ENCODE measurements around the gene CDH2.
"Not testable (repeated sequence)": the region's sequence is repeated elsewhere in the genome, so short reads cannot be mapped to it uniquely, and the experiment has no call there.

The CDH2 gene

GRCh38 chr18:27922780-27923179 lies 254.2 kb downstream of the CDH2 start:
- H3K4me3 ChIP-seq (ENCODE audit: low read depth, low read length) = no peak overlapping the region

DNA sequence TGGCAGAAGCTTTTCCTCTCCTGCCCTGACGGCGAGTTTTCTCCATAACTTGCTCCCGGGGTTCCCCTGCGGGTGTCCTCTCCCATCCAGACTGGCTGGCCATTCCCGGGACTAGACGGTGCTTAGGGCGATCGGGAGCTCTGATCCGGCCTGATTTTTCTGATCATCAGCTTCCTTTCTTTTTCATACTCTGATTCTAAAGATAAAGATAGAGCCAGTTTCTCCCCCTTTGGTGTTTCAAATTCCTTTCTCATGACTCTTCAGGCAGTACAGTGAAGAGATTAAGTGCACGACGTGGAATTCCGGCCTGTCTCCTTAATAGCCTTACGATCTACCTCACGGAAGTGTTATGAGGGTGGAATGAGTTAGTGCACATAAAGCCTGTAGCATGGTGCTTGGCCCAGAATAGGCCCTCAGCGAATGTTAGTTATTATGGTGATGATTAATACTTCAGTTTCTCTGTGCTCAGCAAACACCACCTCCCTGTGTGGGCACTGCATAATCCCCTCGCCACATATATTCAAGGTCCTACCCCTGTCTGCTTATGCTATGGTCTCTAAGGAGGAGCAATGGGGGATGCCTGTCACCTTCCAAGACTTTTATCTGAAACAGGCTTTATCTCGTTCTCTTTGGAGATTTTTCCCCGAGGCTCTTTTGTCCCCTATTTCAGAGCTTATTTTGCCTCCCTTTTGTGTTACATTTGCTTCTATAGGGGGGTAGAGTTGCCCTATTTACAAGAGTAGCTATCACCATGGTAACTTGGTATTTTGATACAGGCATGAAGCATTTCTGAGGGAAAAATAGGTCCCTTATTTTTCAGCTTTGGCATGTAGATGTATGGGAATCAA lies 254.8 kb downstream of the CDH2 start:
- no peak overlapping the region for H3K4me3 ChIP-seq (ENCODE audit: low read depth, low read length)

DNA sequence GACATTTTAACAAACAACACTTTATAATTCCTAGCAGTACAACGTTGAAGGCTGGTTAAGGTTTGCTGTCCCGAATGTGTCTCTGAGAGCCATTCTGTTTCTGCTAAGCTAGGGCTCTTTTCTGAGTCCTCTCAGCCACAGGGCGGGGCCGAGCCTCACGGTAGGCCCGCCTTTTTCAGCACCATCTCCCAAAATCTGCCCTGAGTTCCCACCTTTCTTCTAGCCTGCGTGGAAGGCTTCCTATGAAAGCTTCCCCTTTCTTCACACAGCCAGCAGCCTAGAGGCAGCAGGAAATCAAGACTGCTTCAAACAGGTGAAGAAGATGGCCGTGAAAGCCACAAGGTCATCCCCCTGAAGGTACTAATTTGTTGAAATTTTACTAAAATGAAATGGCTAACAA lies 255.5 kb downstream of the CDH2 start:
- H3K4me3 ChIP-seq (ENCODE audit: low read depth, low read length) = no peak overlapping the region

GRCh38 chr18:27920836-27921235 lies 256.1 kb downstream of the CDH2 start:
- no peak overlapping the region for H3K4me3 ChIP-seq (ENCODE audit: low read depth, low read length)

GRCh38 chr18:27906189-27906588 lies 270.7 kb downstream of the CDH2 start:
- not testable (repeated sequence) for H3K4me3 ChIP-seq (ENCODE audit: low read depth, low read length)

GRCh38 chr18:27903906-27904305 lies 273.0 kb downstream of the CDH2 start:
- no peak overlapping the region for H3K4me3 ChIP-seq (ENCODE audit: low read depth, low read length)

DNA sequence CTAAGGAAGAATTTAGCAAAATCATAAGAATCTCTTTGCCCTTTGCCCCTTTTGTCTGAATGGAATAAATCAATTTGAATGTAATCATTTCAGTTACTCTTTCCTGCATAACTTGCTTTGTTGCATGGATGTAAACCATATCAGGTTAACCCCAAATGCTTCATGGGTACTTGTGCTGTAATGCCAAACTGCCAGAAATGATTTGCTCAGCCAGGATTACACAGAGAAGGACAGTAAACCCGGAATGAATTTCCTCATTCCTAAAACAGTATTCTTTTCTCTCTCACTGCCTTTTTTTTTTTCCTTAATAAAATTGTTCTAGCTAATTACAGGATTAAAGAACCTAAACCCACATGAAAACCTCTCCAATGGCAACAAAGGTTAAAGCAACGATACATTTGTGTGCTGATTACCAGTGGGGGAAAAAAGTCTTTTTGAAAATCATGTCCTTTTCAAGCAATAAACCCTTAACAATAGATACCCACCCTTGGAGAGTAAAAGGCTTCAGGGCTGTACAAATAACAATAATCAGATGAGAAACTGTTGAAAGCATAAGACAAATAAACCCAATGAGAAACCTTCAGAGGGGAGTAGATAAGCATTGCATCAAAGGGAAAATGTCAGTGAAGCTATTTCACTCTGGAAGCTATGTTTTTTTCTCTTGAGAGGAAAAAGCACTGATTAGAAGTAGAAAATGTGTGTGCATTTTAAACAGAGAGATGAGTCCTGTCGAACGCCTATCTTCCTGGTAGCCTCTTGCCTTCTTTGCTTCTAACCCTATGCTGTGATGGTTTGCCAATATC lies 275.3 kb downstream of the CDH2 start:
- no peak overlapping the region for H3K4me3 ChIP-seq (ENCODE audit: low read depth, low read length)
